ENCODE data around the gene GRHPR. TPM values are rescaled to one million over a fixed set of nuclear protein-coding genes. Genes with fewer than 3 reads are reported as not detected.
A peak's percentile ranks its signal among the peaks of the same experiment; 100 is the strongest.

GRHPR gene
- total and polyA plus RNA-seq, 7 donors, result 72.2 to 138 (median 100) TPM

- Histone ChIP-seq H3K9me3 (no peaks in the 10 kb centered on the region), H3K27ac (peak overlapping the region; percentile 21), H3K4me1 (peaks cover 31% of the 10 kb centered on the region), H3K36me3 (ENCODE audit: insufficient read depth in 1 of 2, low read depth in 1 of 2) (no peaks in the 10 kb centered on the region), H3K4me3 (no peak overlapping the region), H3K27me3 (ENCODE audit: insufficient read depth in 3 of 3, low read length in 2 of 3) (no peaks in the 10 kb centered on the region)
- DNase-seq (peak; percentile 56 to 75), ATAC-seq (peak; percentile 41 to 76 (median 55))
- 13 to 18% (median 16%) methylated on average over 22 of the region's 22 CpGs for WGBS, 3 donors
- peak; percentile 78 for TF ChIP-seq CTCF (IDR thresholded peaks at IDR 0.05)
- intact Hi-C loops (cut with DNase I), result no loop called here
Measured at GRCh38 chr9:37415011-37415719, 7.3 kb upstream of the GRHPR start.

- no peak for ATAC-seq
Measured at GRCh38 chr9:37417252-37417803, 5.2 kb upstream of the GRHPR start.

GRCh38 chr9:37417857-37418618 is 4.5 kb upstream of the GRHPR start:
- no peak overlapping the region for H3K4me3 ChIP-seq
- no peak overlapping the region for H3K27ac ChIP-seq
- no peak for TF ChIP-seq CTCF (IDR thresholded peaks at IDR 0.05)
- no peaks in the 10 kb centered on the region for H3K27me3 ChIP-seq (ENCODE audit: insufficient read depth in 3 of 3, low read length in 2 of 3)
- 92 to 95% (median 94%) methylated on average over 9 of the region's 9 CpGs for WGBS, 3 donors
- H3K9me3 ChIP-seq, result no peaks in the 10 kb centered on the region
- ATAC-seq, result no peak
- DNase-seq, result no peak
- intact Hi-C loops (cut with DNase I), result no loop called here
- no peaks in the 10 kb centered on the region for H3K36me3 ChIP-seq (ENCODE audit: insufficient read depth in 1 of 2, low read depth in 1 of 2)
- peaks cover 23% of the 10 kb centered on the region for H3K4me1 ChIP-seq

More at GRCh38 chr9:37417252-37417803, 5.2 kb upstream of the GRHPR start:
- no peak for DNase-seq
- peaks cover 28% of the 10 kb centered on the region for H3K4me1 ChIP-seq
- no peaks in the 10 kb centered on the region for H3K27me3 ChIP-seq (ENCODE audit: insufficient read depth in 3 of 3, low read length in 2 of 3)
- H3K9me3 ChIP-seq, result no peaks in the 10 kb centered on the region
- H3K27ac ChIP-seq, result no peak overlapping the region
- intact Hi-C loops (cut with DNase I), result no loop called here
- TF ChIP-seq CTCF (IDR thresholded peaks at IDR 0.05), result no peak
- H3K36me3 ChIP-seq (ENCODE audit: insufficient read depth in 1 of 2, low read depth in 1 of 2), result no peaks in the 10 kb centered on the region
- H3K4me3 ChIP-seq, result no peak overlapping the region
- WGBS, 3 donors, result 90 to 92% (median 91%) methylated on average over 9 of the region's 9 CpGs

- Histone ChIP-seq H3K4me1 (peaks cover 24% of the 10 kb centered on the region), H3K4me3 (no peak overlapping the region), H3K9me3 (no peaks in the 10 kb centered on the region), H3K36me3 (ENCODE audit: insufficient read depth in 1 of 2, low read depth in 1 of 2) (peaks cover 0 to 2% of the 10 kb centered on the region in 2 donors), H3K27ac (no peak overlapping the region), H3K27me3 (ENCODE audit: insufficient read depth in 3 of 3, low read length in 2 of 3) (no peaks in the 10 kb centered on the region)
- TF ChIP-seq CTCF (IDR thresholded peaks at IDR 0.05), result no peak
- WGBS, 3 donors, result 94 to 98% (median 95%) methylated on average over 5 of the region's 5 CpGs
- ATAC-seq (no peak), DNase-seq (no peak)
- intact Hi-C loops (cut with DNase I), result no loop called here
Measured at GRCh38 chr9:37419204-37419603, 3.3 kb upstream of the GRHPR start.

Measured in psoas muscle (tissue), 8 donors.